HEK293 (cell line): Measurements from ENCODE around the gene LRP1.

Experiments
- BCL11A ChIP-seq: fragments of 450-650 bp; formaldehyde crosslinking; IDR thresholded peaks from 2 replicates; pipeline ENCODE4 v1.5.1; 2016; ENCODE audit warnings: low read depth, missing biosample characterization, missing genetic modification characterization
- CTCF ChIP-seq: fragments of 450-650 bp; formaldehyde crosslinking; IDR thresholded peaks from 2 replicates; pipeline ENCODE4 v1.5.1; 2016; ENCODE audit warnings: missing biosample characterization, missing genetic modification characterization
- SCRT1 ChIP-seq: fragments of 450-650 bp; formaldehyde crosslinking; IDR thresholded peaks from 2 replicates; pipeline ENCODE4 v1.5.1; 2016; ENCODE audit warnings: missing biosample characterization, missing genetic modification characterization, borderline replicate concordance
- ZNF24 ChIP-seq: fragments of 450-650 bp; formaldehyde crosslinking; IDR thresholded peaks from 2 replicates; pipeline ENCODE4 v1.5.1; 2016; ENCODE audit warnings: missing biosample characterization, missing genetic modification characterization
- ZNF704 ChIP-seq: fragments of 450-650 bp; formaldehyde crosslinking; IDR thresholded peaks from 2 replicates; pipeline ENCODE4 v1.5.1; 2016; ENCODE audit warnings: missing biosample characterization, missing genetic modification characterization
- ZNF792 ChIP-seq: fragments of 450-650 bp; formaldehyde crosslinking; IDR thresholded peaks from 2 replicates; pipeline ENCODE4 v1.5.1; 2016; ENCODE audit warnings: missing biosample characterization, missing genetic modification characterization
- ZSCAN18 ChIP-seq: fragments of 450-650 bp; formaldehyde crosslinking; IDR thresholded peaks from 2 replicates; pipeline ENCODE4 v1.5.1; 2016; ENCODE audit warnings: missing biosample characterization, missing genetic modification characterization

GRCh38 chr12:57092876-57093414, 35.3 kb upstream of the LRP1 start:
- no peak for TF ChIP-seq CTCF (tag by site-specific recombination)
- no peak for TF ChIP-seq ZNF792
- no peak for TF ChIP-seq BCL11A
- TF ChIP-seq ZNF704 (tag by site-specific recombination) = no peak
- no peak for TF ChIP-seq ZNF24
- no peak for TF ChIP-seq ZSCAN18 (tag by site-specific recombination)
- no peak for TF ChIP-seq SCRT1
